Liver (tissue), 9 donors: ENCODE results near the gene SGIP1. TPM values are rescaled to one million over a fixed set of nuclear protein-coding genes. Genes with fewer than 3 reads are reported as not detected.

Experiments
- DNase-seq: peaks from one replicate; pipeline ENCODE4 v3.0.0-alpha.2; 2017; ENCODE audit warnings: low spot score
- H3K27ac ChIP-seq, 2 donors: one replicate each; pipeline ENCODE4 v1.7.0; 2013; ENCODE audit warnings: inconsistent platforms in 2 of 2, low read length in 2 of 2, control low read depth in 1 of 2, low read depth in 1 of 2, mild to moderate bottlenecking in 1 of 2
- H3K27me3 ChIP-seq, 4 donors: one replicate each; pipeline versions ENCODE4 v1.6.1 to v1.7.0; 2013; ENCODE audit warnings: low read length in 3 of 4, inconsistent platforms in 1 of 4, mild to moderate bottlenecking in 1 of 4, moderate library complexity in 1 of 4; ENCODE audit not compliant: control insufficient read depth in 4 of 4, insufficient read depth in 4 of 4
- H3K36me3 ChIP-seq, 4 donors: one replicate each; pipeline versions ENCODE4 v1.6.1 to v1.7.0; 2013; ENCODE audit warnings: low read length in 3 of 4, mild to moderate bottlenecking in 3 of 4, low read depth in 1 of 4, moderate library complexity in 1 of 4; ENCODE audit not compliant: control insufficient read depth in 4 of 4, insufficient read depth in 3 of 4
- H3K4me1 ChIP-seq, 4 donors: one replicate each; pipeline versions ENCODE4 v1.6.1 to v1.7.0; 2013; ENCODE audit warnings: low read length in 3 of 4, mild to moderate bottlenecking in 3 of 4, moderate library complexity in 1 of 4; ENCODE audit not compliant: control insufficient read depth in 4 of 4, insufficient read depth in 4 of 4
- H3K4me3 ChIP-seq, 3 donors: one replicate each; pipeline versions ENCODE4 v1.6.1 to v1.7.0; 2013; ENCODE audit warnings: low read length in 3 of 3, control low read depth in 1 of 3, low read depth in 1 of 3, mild to moderate bottlenecking in 1 of 3
- H3K9ac ChIP-seq, 2 donors: one replicate each; pipeline ENCODE4 v1.7.0; 2013; ENCODE audit warnings: low read length in 2 of 2, mild to moderate bottlenecking in 2 of 2, moderate library complexity in 2 of 2, control low read depth in 1 of 2, low read depth in 1 of 2
- H3K9me3 ChIP-seq, 4 donors: one replicate each; pipeline versions ENCODE4 v1.6.1 to v1.7.0; 2013; ENCODE audit warnings: low read length in 3 of 4; ENCODE audit not compliant: control insufficient read depth in 4 of 4
- EGR1 ChIP-seq, 2 donors: IDR thresholded peaks; 2 replicates each; pipeline ENCODE4 v1.6.1; 2016 to 2018; ENCODE audit warnings: antibody characterized with exemption in 2 of 2, low read depth in 2 of 2
- FOXA2 ChIP-seq: IDR thresholded peaks from 2 replicates; pipeline ENCODE4 v1.6.1; 2016; ENCODE audit warnings: antibody characterized with exemption
- GABPA ChIP-seq, 2 donors: IDR thresholded peaks in 1 of 2; conservative IDR thresholded peaks in 1 of 2; 2 replicates each; pipeline ENCODE4 v1.6.1; 2016; ENCODE audit warnings: antibody characterized with exemption in 2 of 2, mild to moderate bottlenecking in 1 of 2, moderate library complexity in 1 of 2
- HNF4A ChIP-seq, 2 donors: conservative IDR thresholded peaks; 2 replicates each; pipeline ENCODE4 v1.6.1; 2016; ENCODE audit warnings: antibody characterized with exemption in 2 of 2, mild to moderate bottlenecking in 2 of 2
- HNF4G ChIP-seq: IDR thresholded peaks from 2 replicates; pipeline ENCODE4 v1.6.1; 2016; ENCODE audit warnings: antibody characterized with exemption
- JUND ChIP-seq, 2 donors: IDR thresholded peaks; 2 replicates each; pipeline ENCODE4 v1.6.1; 2016; ENCODE audit warnings: antibody characterized with exemption in 2 of 2
- MAX ChIP-seq: IDR thresholded peaks from 2 replicates; pipeline ENCODE4 v1.6.1; 2016; ENCODE audit warnings: antibody characterized with exemption
- NR2F2 ChIP-seq: IDR thresholded peaks from 2 replicates; pipeline ENCODE4 v1.6.1; 2016; ENCODE audit warnings: antibody characterized with exemption
- REST ChIP-seq: IDR thresholded peaks from 2 replicates; pipeline ENCODE4 v1.6.1; 2016; ENCODE audit warnings: antibody characterized with exemption, mild to moderate bottlenecking
- SP1 ChIP-seq: IDR thresholded peaks from 2 replicates; pipeline ENCODE4 v1.6.1; 2018; ENCODE audit warnings: antibody characterized with exemption, mild to moderate bottlenecking
- YY1 ChIP-seq: IDR thresholded peaks from 2 replicates; pipeline ENCODE4 v1.6.1; 2016; ENCODE audit warnings: antibody characterized with exemption, mild to moderate bottlenecking
- ZBTB33 ChIP-seq: IDR thresholded peaks from 2 replicates; pipeline ENCODE4 v1.6.1; 2016; ENCODE audit warnings: antibody characterized with exemption
- WGBS: extraction: QIAGEN DNeasy Blood & Tissue Kit; methylation state at CpG from one replicate; pipeline ENCODE4 v1.1.7; 2013; 5-methylcytosine and 5-hydroxymethylcytosine counted together
- polyA plus RNA-seq, 2 donors: library from polyadenylated mRNA; stranded (reverse) in 1 of 2; unstranded in 1 of 2; fragments of 200-250 nt in 1 of 2; fragments of >200 nt in 1 of 2; fragmentation: Nextera tagmentation in 1 of 2; extraction: Ambion mirVana in 1 of 2; gene quantifications; one replicate each; pipeline versions ENCODE4 v1.2.1 to v1.2.3, GENCODE V29; 2013 to 2015
- total RNA-seq, 2 donors: library from RNA; depleted of rRNA; stranded (reverse); fragments of >200 nt; gene quantifications; one replicate each; pipeline ENCODE4 v1.2.3, GENCODE V29; 2014
- TF ChIP-seq, protein P1 (sequence below): fragments of 150-350 bp; IDR thresholded peaks from 2 replicates; pipeline ENCODE4 v1.5.1; 2017; ENCODE audit warnings: improper control_type of control experiment, low read depth, low read length; ENCODE audit not compliant: missing input control
- TF ChIP-seq, protein P2 (sequence below): IDR thresholded peaks from 2 replicates; pipeline ENCODE4 v1.6.1; 2016; ENCODE audit warnings: antibody characterized with exemption
- donor health status: healthy.
- donor health status: healthy.
- donor health status: healthy.
- donor health status: healthy.
- donor health status: healthy.

Gene SGIP1
- total and polyA plus RNA-seq, 4 donors, result 0.09 to 2.5 (median 0.38) TPM

GRCh38 chr1:66542314-66542713 lies 8.4 kb downstream of the SGIP1 start:
- Histone ChIP-seq H3K4me1 (peaks cover 2 to 12% (median 6%) of the 10 kb centered on the region in 4 donors), H3K4me3 (no peak overlapping the region), H3K27me3 (no peaks in the 10 kb centered on the region), H3K27ac (no peak overlapping the region), H3K36me3 (no peaks in the 10 kb centered on the region), H3K9ac (no peak overlapping the region), H3K9me3 (no peaks in the 10 kb centered on the region)
- TF ChIP-seq NR2F2 (no peak), MAX (no peak), YY1 (no peak), HNF4A (conservative IDR thresholded peaks at IDR 0.05) (no peak), REST (no peak), JUND (IDR thresholded peaks at IDR 0.05) (no peak), EGR1 (IDR thresholded peaks at IDR 0.05; ENCODE audit: low read depth in 2 of 2) (no peak), SP1 (no peak), FOXA2 (no peak), ZBTB33 (no peak), GABPA (IDR thresholded peaks at IDR 0.05 in 1 of 2, conservative IDR thresholded peaks at IDR 0.05 in 1 of 2) (no peak), HNF4G (no peak)
- TF ChIP-seq, protein P1, sequence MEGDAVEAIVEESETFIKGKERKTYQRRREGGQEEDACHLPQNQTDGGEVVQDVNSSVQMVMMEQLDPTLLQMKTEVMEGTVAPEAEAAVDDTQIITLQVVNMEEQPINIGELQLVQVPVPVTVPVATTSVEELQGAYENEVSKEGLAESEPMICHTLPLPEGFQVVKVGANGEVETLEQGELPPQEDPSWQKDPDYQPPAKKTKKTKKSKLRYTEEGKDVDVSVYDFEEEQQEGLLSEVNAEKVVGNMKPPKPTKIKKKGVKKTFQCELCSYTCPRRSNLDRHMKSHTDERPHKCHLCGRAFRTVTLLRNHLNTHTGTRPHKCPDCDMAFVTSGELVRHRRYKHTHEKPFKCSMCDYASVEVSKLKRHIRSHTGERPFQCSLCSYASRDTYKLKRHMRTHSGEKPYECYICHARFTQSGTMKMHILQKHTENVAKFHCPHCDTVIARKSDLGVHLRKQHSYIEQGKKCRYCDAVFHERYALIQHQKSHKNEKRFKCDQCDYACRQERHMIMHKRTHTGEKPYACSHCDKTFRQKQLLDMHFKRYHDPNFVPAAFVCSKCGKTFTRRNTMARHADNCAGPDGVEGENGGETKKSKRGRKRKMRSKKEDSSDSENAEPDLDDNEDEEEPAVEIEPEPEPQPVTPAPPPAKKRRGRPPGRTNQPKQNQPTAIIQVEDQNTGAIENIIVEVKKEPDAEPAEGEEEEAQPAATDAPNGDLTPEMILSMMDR, result no peak
- TF ChIP-seq, protein P2, sequence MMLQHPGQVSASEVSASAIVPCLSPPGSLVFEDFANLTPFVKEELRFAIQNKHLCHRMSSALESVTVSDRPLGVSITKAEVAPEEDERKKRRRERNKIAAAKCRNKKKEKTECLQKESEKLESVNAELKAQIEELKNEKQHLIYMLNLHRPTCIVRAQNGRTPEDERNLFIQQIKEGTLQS, result no peak
- no peak for DNase-seq
- WGBS, result 92% methylated on average over 8 of the region's 8 CpGs
